H1 (cell line): ENCODE data around the gene NAV2.

ENCODE experiments used
- CEBPB ChIP-seq: IDR thresholded peaks from 2 replicates; pipeline ENCODE4 v1.6.1; 2012; ENCODE audit warnings: low read depth, low read length
- EZH2 ChIP-seq: fragments of 200-600 bp; sonication (generic); IDR thresholded peaks from 2 replicates; pipeline ENCODE4 v1.7.1; 2012; ENCODE audit warnings: low read depth, mild to moderate bottlenecking, moderate library complexity, low read length, inconsistent platforms; ENCODE audit not compliant: severe bottlenecking
- KDM1A ChIP-seq: fragments of 200-600, 300-600 bp; sonication (generic); IDR thresholded peaks from 2 replicates; pipeline ENCODE4 v1.7.1; 2016; ENCODE audit warnings: mild to moderate bottlenecking, low read length, borderline replicate concordance
- POLR2A ChIP-seq, 2 experiments: IDR thresholded peaks; 1 replicate in 1 of 2; 2 replicates in 1 of 2; pipeline ENCODE4 v1.6.1; 2011; ENCODE audit warnings: low read depth in 2 of 2, low read length in 2 of 2, mild to moderate bottlenecking in 2 of 2; ENCODE audit errors: control extremely low read depth in 1 of 2
- POLR2AphosphoS5 ChIP-seq: IDR thresholded peaks from 2 replicates; pipeline ENCODE4 v1.6.1; 2011; ENCODE audit warnings: low read depth, low read length
- SP1 ChIP-seq: IDR thresholded peaks from 2 replicates; pipeline ENCODE4 v1.6.1; 2011; ENCODE audit warnings: low read depth, low read length
- SP4 ChIP-seq: IDR thresholded peaks from 2 replicates; pipeline ENCODE4 v1.6.1; 2012; ENCODE audit warnings: low read length, inconsistent platforms
- TF ChIP-seq, protein P1 (sequence below), 3 experiments: IDR thresholded peaks; 1 replicate in 2 of 3; 2 replicates in 1 of 3; pipeline versions ENCODE4 v1.5.1 to v1.6.1; 2011; ENCODE audit warnings: low read length in 3 of 3, mild to moderate bottlenecking in 3 of 3, inconsistent platforms in 2 of 3, low read depth in 1 of 3, moderate library complexity in 1 of 3; ENCODE audit not compliant: insufficient read depth in 1 of 3; ENCODE audit errors: control extremely low read depth in 1 of 3
- TF ChIP-seq, protein P2 (sequence below): IDR thresholded peaks from 2 replicates; pipeline ENCODE4 v1.6.1; 2012; ENCODE audit warnings: inconsistent platforms

DNA sequence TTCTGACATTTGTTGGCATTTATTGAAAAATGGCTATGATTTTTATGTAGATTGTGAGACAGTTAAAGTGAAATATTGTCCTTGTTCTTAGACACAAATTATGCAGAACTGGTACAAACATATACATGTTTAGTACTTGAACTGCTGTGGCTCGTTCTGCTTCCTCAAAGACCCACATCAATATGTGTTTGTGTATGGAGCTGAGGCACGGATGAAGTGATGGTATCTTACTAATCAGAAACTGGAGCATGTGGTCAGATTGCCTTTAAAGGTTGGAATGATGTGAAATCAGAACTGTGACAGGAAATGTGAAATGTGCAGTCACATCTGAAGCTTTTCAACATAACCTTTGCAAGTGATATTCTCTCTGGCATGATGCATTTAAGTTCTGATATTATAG is 130.4 kb downstream of the NAV2 start:
- TF ChIP-seq EZH2 (no peak), POLR2AphosphoS5 (no peak), POLR2A (IDR thresholded peaks at IDR 0.05; ENCODE audit: control extremely low read depth in 1 of 2, low read depth in 2 of 2, low read length in 2 of 2) (no peak), KDM1A (no peak), CEBPB (no peak), SP1 (no peak), SP4 (no peak)
- TF ChIP-seq, protein P1, sequence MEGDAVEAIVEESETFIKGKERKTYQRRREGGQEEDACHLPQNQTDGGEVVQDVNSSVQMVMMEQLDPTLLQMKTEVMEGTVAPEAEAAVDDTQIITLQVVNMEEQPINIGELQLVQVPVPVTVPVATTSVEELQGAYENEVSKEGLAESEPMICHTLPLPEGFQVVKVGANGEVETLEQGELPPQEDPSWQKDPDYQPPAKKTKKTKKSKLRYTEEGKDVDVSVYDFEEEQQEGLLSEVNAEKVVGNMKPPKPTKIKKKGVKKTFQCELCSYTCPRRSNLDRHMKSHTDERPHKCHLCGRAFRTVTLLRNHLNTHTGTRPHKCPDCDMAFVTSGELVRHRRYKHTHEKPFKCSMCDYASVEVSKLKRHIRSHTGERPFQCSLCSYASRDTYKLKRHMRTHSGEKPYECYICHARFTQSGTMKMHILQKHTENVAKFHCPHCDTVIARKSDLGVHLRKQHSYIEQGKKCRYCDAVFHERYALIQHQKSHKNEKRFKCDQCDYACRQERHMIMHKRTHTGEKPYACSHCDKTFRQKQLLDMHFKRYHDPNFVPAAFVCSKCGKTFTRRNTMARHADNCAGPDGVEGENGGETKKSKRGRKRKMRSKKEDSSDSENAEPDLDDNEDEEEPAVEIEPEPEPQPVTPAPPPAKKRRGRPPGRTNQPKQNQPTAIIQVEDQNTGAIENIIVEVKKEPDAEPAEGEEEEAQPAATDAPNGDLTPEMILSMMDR (IDR thresholded peaks at IDR 0.05; ENCODE audit: control extremely low read depth in 1 of 3, insufficient read depth in 1 of 3, low read depth in 1 of 3, low read length in 3 of 3), result no peak
- TF ChIP-seq, protein P2, sequence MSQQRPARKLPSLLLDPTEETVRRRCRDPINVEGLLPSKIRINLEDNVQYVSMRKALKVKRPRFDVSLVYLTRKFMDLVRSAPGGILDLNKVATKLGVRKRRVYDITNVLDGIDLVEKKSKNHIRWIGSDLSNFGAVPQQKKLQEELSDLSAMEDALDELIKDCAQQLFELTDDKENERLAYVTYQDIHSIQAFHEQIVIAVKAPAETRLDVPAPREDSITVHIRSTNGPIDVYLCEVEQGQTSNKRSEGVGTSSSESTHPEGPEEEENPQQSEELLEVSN, result no peak
